Neural progenitor cell (in vitro differentiated cells): ENCODE results near the gene ASIC1.

Source experiments
- EZH2 ChIP-seq: fragments of 200-600 bp; sonication (generic); IDR thresholded peaks from 2 replicates; pipeline ENCODE4 v1.6.1; 2017; ENCODE audit warnings: antibody characterized with exemption, mild to moderate bottlenecking, moderate library complexity
- EZH2phosphoT487 ChIP-seq: fragments of 200-600 bp; sonication (generic); IDR thresholded peaks from 2 replicates; pipeline ENCODE4 v1.6.1; 2017; ENCODE audit warnings: antibody characterized with exemption
- TF ChIP-seq, protein P1 (sequence below): fragments of 200-600 bp; sonication (generic); IDR thresholded peaks from 2 replicates; pipeline ENCODE4 v1.5.1; 2017; ENCODE audit warnings: antibody characterized with exemption, mild to moderate bottlenecking

DNA sequence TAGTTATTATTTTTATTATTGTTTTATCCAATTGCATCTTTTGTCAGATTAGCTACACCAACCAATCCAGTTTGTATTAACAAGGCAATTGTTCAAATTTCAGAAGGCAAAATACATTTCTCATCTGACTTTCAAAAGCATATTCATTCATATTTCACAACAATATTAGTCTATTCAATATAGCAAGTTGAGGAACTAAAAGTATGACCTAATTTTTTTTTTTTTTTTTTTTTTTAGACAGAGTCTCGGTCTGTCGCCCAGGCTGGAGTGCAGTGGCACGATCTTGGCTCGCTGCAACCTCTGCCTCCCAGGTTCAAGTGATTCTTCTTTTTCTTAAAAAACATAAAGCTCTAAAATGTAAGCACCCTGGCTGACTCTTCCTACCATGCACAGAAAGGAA lies 71.9 kb downstream of the ASIC1 start:
- TF ChIP-seq, protein P1, sequence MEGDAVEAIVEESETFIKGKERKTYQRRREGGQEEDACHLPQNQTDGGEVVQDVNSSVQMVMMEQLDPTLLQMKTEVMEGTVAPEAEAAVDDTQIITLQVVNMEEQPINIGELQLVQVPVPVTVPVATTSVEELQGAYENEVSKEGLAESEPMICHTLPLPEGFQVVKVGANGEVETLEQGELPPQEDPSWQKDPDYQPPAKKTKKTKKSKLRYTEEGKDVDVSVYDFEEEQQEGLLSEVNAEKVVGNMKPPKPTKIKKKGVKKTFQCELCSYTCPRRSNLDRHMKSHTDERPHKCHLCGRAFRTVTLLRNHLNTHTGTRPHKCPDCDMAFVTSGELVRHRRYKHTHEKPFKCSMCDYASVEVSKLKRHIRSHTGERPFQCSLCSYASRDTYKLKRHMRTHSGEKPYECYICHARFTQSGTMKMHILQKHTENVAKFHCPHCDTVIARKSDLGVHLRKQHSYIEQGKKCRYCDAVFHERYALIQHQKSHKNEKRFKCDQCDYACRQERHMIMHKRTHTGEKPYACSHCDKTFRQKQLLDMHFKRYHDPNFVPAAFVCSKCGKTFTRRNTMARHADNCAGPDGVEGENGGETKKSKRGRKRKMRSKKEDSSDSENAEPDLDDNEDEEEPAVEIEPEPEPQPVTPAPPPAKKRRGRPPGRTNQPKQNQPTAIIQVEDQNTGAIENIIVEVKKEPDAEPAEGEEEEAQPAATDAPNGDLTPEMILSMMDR = no peak
- TF ChIP-seq EZH2 (no peak), EZH2phosphoT487 (no peak)
